MCF 10A (cell line): ENCODE results near the gene SYT2. TPM values are rescaled to one million over a fixed set of nuclear protein-coding genes. Genes with fewer than 3 reads are reported as not detected.
"Not testable (repeated sequence)": the region's sequence is repeated elsewhere in the genome, so short reads cannot be mapped to it uniquely, and the experiment has no call there.

Source experiments
- BruUV-seq: library from RNA; stranded (reverse); fragments of 400-500 nt; replicated peaks from 2 replicates; lab custom pipeline; 2021; lab: Mats Ljungman, UMichigan
- CTCF ChIA-PET: fragments of 300-600 bp; sonication (Branson Sonifier 250); formaldehyde crosslinking; extraction: SDS; loops from one replicate; lab custom pipeline; 2021; ENCODE audit warnings: antibody characterized with exemption, inconsistent platforms; lab: Yijun Ruan, JAX
- POLR2A ChIA-PET: fragments of 300-600, 350-650 bp; sonication (Branson Sonifier 250); formaldehyde crosslinking; extraction: SDS; loops from one replicate; lab custom pipeline; 2020; ENCODE audit warnings: antibody characterized with exemption, inconsistent platforms; lab: Yijun Ruan, JAX
- DNase-seq: peaks from one replicate; pipeline ENCODE4 v3.0.0-alpha.2; 2018; ENCODE audit not compliant: unreplicated experiment
- H3K27ac Mint-ChIP-seq: one replicate; pipeline ENCODE4 v1.8.0; 2022; ENCODE audit warnings: mild to moderate bottlenecking, low read depth, mixed read lengths; ENCODE audit not compliant: unreplicated experiment
- H3K27me3 Mint-ChIP-seq: one replicate; pipeline ENCODE4 v1.8.0; 2022; ENCODE audit warnings: mixed read lengths; ENCODE audit not compliant: insufficient read depth, unreplicated experiment
- H3K36me3 Mint-ChIP-seq: one replicate; pipeline ENCODE4 v1.8.0; 2022; ENCODE audit warnings: mild to moderate bottlenecking, moderate library complexity, mixed read lengths; ENCODE audit not compliant: insufficient read depth, unreplicated experiment
- H3K4me1 Mint-ChIP-seq: one replicate; pipeline ENCODE4 v1.8.0; 2022; ENCODE audit warnings: mixed read lengths; ENCODE audit not compliant: insufficient read depth, unreplicated experiment
- H3K4me3 Mint-ChIP-seq: one replicate; pipeline ENCODE4 v1.8.0; 2022; ENCODE audit warnings: mild to moderate bottlenecking, moderate library complexity, mixed read lengths; ENCODE audit not compliant: unreplicated experiment
- H3K9me3 Mint-ChIP-seq: one replicate; pipeline ENCODE4 v1.8.0; 2022; ENCODE audit warnings: mixed read lengths; ENCODE audit not compliant: unreplicated experiment
- intact Hi-C: fragments of 100-400 bp; cut with micrococcal nuclease; formaldehyde crosslinking; loops from 2 replicates; pipeline ENCODE4 v1.14.1; 2022
- total RNA-seq: library from RNA; stranded (reverse); gene quantifications from 2 replicates; pipeline ENCODE4 v1.2.3, GENCODE V29; 2022
- TF ChIP-seq, protein P1 (sequence below): fragments of 200-600 bp; IDR thresholded peaks from one replicate; pipeline ENCODE4 v1.8.0; 2022; ENCODE audit warnings: antibody characterized with exemption, mild to moderate bottlenecking; ENCODE audit not compliant: unreplicated experiment

SYT2 gene
- total RNA-seq, 1 experiment from 2014 or later = not detected

DNA sequence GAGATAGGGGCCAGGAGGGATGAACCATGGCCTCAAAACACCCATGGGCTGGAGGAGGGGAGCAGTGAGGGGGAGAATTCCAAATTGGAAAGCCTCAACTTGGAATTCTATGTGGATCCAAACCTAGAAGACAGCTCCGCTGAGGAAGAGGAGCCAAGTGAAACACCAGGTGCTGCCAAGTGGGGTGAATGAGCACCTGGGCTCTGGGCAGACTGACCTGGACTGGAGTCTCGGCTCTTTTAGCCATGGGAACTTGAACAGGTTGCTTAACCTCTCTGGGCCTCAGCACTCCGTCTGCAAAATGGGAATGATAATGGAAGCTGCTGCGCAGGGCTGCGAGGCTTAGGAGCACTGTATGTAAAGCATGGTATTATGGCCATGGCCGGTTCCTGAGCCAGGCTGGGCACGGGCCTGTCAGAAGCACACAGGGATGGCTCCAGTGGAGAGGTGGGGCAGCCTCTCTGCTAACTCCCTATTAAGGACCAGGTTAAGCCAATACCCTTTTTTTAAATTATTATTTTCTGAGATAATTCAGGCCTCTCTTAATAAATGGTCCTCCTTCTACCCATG is 81.5 kb downstream of the SYT2 start:
- POLR2A ChIA-PET = no interaction called here
- Mint-ChIP-seq H3K9me3 (no peaks in the 10 kb centered on the region), H3K4me3 (no peak overlapping the region), H3K36me3 (no peaks in the 10 kb centered on the region), H3K27ac (no peak overlapping the region), H3K27me3 (peaks cover 46% of the 10 kb centered on the region), H3K4me1 (no peaks in the 10 kb centered on the region)
- DNase-seq = no peak
- no TSS peak for BruUV-seq
- intact Hi-C loops = no loop called here
- CTCF ChIA-PET = interaction anchor here (0.6 to 1.8 kb wide), 2 partner anchors 13 to 164 kb away, joined by 3 to 5 read pairs; no protein-coding TSS in a partner anchor
- TF ChIP-seq, protein P1, sequence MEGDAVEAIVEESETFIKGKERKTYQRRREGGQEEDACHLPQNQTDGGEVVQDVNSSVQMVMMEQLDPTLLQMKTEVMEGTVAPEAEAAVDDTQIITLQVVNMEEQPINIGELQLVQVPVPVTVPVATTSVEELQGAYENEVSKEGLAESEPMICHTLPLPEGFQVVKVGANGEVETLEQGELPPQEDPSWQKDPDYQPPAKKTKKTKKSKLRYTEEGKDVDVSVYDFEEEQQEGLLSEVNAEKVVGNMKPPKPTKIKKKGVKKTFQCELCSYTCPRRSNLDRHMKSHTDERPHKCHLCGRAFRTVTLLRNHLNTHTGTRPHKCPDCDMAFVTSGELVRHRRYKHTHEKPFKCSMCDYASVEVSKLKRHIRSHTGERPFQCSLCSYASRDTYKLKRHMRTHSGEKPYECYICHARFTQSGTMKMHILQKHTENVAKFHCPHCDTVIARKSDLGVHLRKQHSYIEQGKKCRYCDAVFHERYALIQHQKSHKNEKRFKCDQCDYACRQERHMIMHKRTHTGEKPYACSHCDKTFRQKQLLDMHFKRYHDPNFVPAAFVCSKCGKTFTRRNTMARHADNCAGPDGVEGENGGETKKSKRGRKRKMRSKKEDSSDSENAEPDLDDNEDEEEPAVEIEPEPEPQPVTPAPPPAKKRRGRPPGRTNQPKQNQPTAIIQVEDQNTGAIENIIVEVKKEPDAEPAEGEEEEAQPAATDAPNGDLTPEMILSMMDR = no peak

DNA sequence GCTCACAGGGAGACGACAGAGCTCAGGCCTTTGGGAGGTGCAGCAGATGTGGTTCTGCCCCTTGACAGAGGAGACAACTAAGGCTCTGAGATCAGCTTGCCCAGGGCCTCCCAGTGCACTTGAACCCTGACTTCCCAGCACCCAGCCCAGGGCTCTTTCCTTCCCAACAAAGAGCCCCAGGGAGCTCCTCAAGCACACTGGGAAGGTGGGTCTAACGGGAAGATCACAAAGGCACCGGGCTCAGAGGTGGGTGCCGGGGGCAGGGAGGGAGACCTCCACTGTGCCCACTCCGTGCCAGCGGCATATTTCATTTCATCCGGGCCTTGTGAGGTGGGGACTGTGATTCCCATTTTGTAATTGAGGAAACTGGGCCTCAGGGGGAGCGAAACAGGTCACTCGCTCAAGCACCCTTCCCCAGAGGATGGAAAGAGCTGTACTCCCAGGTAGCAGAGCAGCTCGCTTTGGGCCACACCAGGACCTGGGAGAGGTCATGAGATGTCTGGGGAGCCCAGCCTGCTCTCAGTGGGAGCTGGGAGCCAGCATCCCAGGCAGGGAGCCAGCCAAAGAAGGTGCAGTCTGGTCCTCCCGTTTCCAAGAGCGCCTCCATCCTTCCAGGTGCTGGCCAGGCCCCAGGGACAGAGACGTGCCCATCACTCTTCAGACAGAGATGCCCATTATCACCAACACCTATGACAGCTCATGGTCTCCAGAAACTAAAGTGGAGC is 82.3 kb downstream of the SYT2 start:
- peaks cover 44% of the 10 kb centered on the region for H3K27me3 Mint-ChIP-seq
- TF ChIP-seq, protein P1 = no peak
- no peak overlapping the region for H3K4me3 Mint-ChIP-seq
- BruUV-seq = no TSS peak
- no peak for DNase-seq
- POLR2A ChIA-PET = interaction anchor here (0.7 to 1.6 kb wide), 2 partner anchors 92 to 379 kb away, joined by 4 to 5 read pairs; no protein-coding TSS in a partner anchor
- H3K36me3 Mint-ChIP-seq = no peaks in the 10 kb centered on the region
- intact Hi-C loops = no loop called here
- no peak overlapping the region for H3K27ac Mint-ChIP-seq
- CTCF ChIA-PET = interaction anchor here (1.1 to 2.3 kb wide), 5 partner anchors 13 to 64 kb away, joined by 3 to 6 read pairs (median 5); no protein-coding TSS in a partner anchor
- H3K4me1 Mint-ChIP-seq = no peaks in the 10 kb centered on the region
- H3K9me3 Mint-ChIP-seq = no peaks in the 10 kb centered on the region

DNA sequence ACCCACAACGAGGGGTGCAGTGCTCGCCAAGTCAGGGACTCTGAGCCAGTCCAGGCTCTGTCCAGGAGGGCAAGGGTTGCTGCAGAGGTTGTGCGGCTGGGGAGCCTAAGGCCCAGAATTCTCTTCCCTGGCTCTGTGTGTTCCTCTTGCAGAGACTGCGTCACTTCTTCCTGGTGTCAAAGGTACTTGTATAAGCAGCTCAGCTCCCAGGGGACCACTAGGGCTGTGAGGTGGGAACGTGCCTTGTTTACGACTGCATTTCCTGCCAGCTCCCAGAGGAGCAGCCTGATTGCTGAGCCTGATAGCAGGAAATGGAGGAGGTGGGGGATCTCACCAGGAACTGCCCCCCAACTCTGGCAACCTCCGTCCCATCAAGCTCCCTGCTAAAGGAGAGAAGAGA is 83.2 kb downstream of the SYT2 start:
- peaks cover 34% of the 10 kb centered on the region for H3K27me3 Mint-ChIP-seq
- BruUV-seq, H3K4me3 Mint-ChIP-seq, H3K4me1 Mint-ChIP-seq, DNase-seq, H3K36me3 Mint-ChIP-seq, H3K27ac Mint-ChIP-seq, intact Hi-C loops, H3K9me3 Mint-ChIP-seq: not testable (repeated sequence)
- ChIA-PET CTCF (interaction anchor here (1.1 to 2.4 kb wide), 6 partner anchors 12 to 65 kb away, joined by 3 to 9 read pairs (median 6); no protein-coding TSS in a partner anchor), POLR2A (interaction anchor here (1.6 kb wide), 2 partner anchors 20 to 93 kb away, joined by 3 to 5 read pairs; no protein-coding TSS in a partner anchor)

DNA sequence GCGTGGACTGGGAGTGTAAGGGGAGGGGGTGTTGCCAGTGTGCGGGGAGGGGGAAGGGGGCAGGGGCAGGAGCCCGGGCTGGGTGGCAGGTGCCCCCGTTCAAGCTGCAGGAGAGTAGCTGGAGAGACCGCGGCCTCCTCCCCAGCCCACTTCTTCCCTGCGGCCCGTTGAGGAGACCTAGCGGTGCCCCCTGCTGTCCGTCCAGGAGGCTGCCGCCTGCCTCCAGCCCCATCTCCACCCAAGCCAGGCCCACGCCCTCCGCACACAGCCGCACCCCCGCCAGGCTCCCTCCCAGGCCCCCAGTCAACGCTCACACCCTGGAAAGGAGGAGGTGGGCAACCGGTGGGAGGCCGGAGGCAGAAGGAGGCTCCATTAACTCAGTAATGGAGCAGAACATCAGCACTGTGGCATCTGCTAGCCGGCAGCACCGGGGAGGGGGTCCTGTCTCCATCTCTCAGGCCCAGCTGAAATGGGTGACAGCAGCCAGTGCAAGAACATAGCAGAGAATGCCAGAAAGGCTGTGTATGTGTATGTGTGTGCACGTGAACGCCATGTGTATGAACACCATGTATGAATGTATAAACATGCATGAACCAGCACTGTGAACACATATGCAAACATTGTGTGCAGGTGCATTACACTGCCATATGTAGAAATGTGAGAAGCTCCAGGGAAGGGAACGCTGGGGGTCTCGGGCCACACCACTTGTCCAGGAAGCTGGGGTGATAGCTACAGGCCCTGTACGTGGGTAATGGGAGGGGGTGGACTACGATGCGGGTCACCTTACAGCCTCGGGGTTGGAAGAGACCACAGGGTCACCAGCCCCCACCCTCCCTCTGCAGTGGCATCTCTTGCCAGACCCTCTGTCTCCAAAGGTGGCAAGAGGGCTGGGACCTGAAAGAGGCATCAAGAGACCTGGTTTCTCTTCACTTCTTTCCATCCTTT is 84.6 kb downstream of the SYT2 start:
- TF ChIP-seq, protein P1 = peak; percentile 97
- no TSS peak for BruUV-seq
- Mint-ChIP-seq H3K27me3 (peaks cover 21% of the 10 kb centered on the region), H3K4me1 (no peaks in the 10 kb centered on the region), H3K9me3 (no peaks in the 10 kb centered on the region), H3K27ac (no peak overlapping the region), H3K4me3 (no peak overlapping the region), H3K36me3 (no peaks in the 10 kb centered on the region)
- ChIA-PET CTCF (interaction anchor here (0.6 to 2.4 kb wide), 17 partner anchors 11 to 431 kb away, joined by 3 to 9 read pairs (median 4); no protein-coding TSS in a partner anchor), POLR2A (interaction anchor here (1.6 kb wide), 1 partner anchor 19 kb away, joined by 3 read pairs; no protein-coding TSS in a partner anchor)
- DNase-seq = peak; percentile 80
- intact Hi-C loops = loop anchor here (1.0 kb wide), 1 partner anchor 124 kb away; no protein-coding TSS in a partner anchor
